ENCODE data around the gene TTLL10. TPM values are rescaled to one million over a fixed set of nuclear protein-coding genes. Genes with fewer than 3 reads are reported as not detected.

The TTLL10 gene
- total and polyA plus RNA-seq, 2 of the 4 experiments (the other 2 are of a cell fraction), result not detected

DNA sequence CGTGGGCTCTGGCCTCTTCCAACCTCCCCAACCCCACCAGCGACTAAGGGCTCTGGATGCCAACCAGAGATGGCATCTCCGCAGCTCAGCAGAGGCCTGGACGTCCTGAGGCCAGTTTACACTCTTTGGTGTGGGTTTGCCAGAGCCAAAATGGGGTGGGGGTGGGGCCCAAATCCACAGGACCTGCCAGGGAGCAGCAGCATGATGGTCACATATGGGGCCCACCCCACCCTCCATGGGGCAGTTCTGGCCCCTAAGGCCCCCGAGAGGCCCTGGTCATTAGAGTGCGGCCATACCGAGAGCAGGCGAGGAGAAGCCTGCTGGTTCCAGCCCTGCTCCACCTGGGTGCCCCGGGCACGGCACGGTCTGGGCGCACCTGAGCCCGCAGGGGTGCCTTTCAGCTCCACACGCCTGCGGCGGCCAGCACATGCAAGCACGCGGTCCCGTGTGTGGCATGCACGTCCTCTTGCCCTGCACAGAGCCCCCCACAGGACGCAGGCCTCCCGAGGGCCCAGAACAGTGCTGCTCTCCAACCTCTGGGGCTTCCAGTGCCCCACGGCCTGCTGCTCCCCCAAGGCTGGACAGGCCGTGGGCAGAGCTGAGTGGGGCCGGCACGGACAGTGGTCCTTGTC is 68.0 kb downstream of the TTLL10 start:
- POLR2A ChIA-PET (ENCODE audit: unreplicated experiment), result no interaction called here
- no peak overlapping the region for H4K5ac ChIP-seq (ENCODE audit: low read depth, low read length)
- H3K4me2 ChIP-seq (ENCODE audit: low read depth, low read length), result no peak overlapping the region
- CTCF ChIA-PET, result no interaction called here
- no peak for ATAC-seq (ENCODE audit: low read depth)
- no peak overlapping the region for H3K4ac ChIP-seq (ENCODE audit: low read depth, low read length)
- in situ Hi-C loops (cut with MboI; ENCODE audit: low sequenced_read_pairs) (no loop called here), dilution Hi-C loops (cut with HindIII; ENCODE audit: low sequenced_read_pairs, unreplicated experiment) (no loop called here), intact Hi-C loops (cut with micrococcal nuclease) (no loop called here)
- no peaks in the 10 kb centered on the region for H3K79me1 ChIP-seq (ENCODE audit: low read depth in 1 of 2, low read length in 2 of 2)
- H2BK20ac ChIP-seq (ENCODE audit: low read depth, low read length), result no peak overlapping the region
- H3K9ac ChIP-seq (ENCODE audit: low read depth, low read length), result no peak overlapping the region
- H3K9me3 ChIP-seq (ENCODE audit: control insufficient read depth, insufficient read depth, low read length), result no peaks in the 10 kb centered on the region
- TF ChIP-seq RFX5 (IDR thresholded peaks at IDR 0.05; ENCODE audit: low read depth, low read length), result no peak
- TF ChIP-seq MXI1 (IDR thresholded peaks at IDR 0.05; ENCODE audit: borderline replicate concordance, low read depth, low read length), result no peak
- no peak for TF ChIP-seq CTCF (conservative IDR thresholded peaks at IDR 0.05; ENCODE audit: low read depth, low read length)
- no peak for TF ChIP-seq NFE2L2 (IDR thresholded peaks at IDR 0.05; ENCODE audit: low read depth, low read length)
- no peak for TF ChIP-seq CEBPB (IDR thresholded peaks at IDR 0.05; ENCODE audit: low read depth, low read length)
- TF ChIP-seq POLR2A (IDR thresholded peaks at IDR 0.05; ENCODE audit: low read depth, low read length), result no peak
- TF ChIP-seq USF2 (IDR thresholded peaks at IDR 0.05; ENCODE audit: low read depth, low read length), result no peak
- TF ChIP-seq ELK1 (IDR thresholded peaks at IDR 0.05; ENCODE audit: borderline replicate concordance, low read depth, low read length), result no peak
- no peak overlapping the region for H2BK120ac ChIP-seq (ENCODE audit: low read depth, low read length)
- peaks cover 20% of the 10 kb centered on the region for H3K4me1 ChIP-seq (ENCODE audit: control insufficient read depth, insufficient read depth, low read length)
- no peaks in the 10 kb centered on the region for H4K20me1 ChIP-seq (ENCODE audit: insufficient read depth, low read length)
- no peak overlapping the region for H3K56ac ChIP-seq (ENCODE audit: extremely low read depth, insufficient read depth, low read length)
- H4K8ac ChIP-seq (ENCODE audit: low read depth in 2 of 2, low read length in 2 of 2), result no peak overlapping the region
- no TSS peak for BruUV-seq (replicated peaks)
- H2BK15ac ChIP-seq (ENCODE audit: low read depth, low read length), result no peak overlapping the region
- no peak overlapping the region for H3K23ac ChIP-seq (ENCODE audit: low read depth, low read length)
- H2AK5ac ChIP-seq (ENCODE audit: low read depth, low read length), result no peak overlapping the region
- H4K91ac ChIP-seq (ENCODE audit: insufficient read depth, low read depth, low read length), result no peak overlapping the region
- H3K18ac ChIP-seq (ENCODE audit: low read depth, low read length), result no peak overlapping the region
- H3K14ac ChIP-seq (replicated peaks; ENCODE audit: low read depth, low read length), result no peak overlapping the region
- H2AFZ ChIP-seq (replicated peaks; ENCODE audit: low read length, poor library complexity), result no peak overlapping the region
- H3K9me1 ChIP-seq (ENCODE audit: insufficient read depth, low read length), result no peaks in the 10 kb centered on the region
- no peak overlapping the region for H3K4me3 ChIP-seq (ENCODE audit: insufficient read depth, low read depth, low read length)
- H2AK9ac ChIP-seq (replicated peaks; ENCODE audit: low read depth, low read length, poor library complexity), result no peak overlapping the region
- no peak overlapping the region for H2BK5ac ChIP-seq (ENCODE audit: low read depth, low read length, poor library complexity, severe bottlenecking)
- H3K36me3 ChIP-seq (ENCODE audit: control insufficient read depth, insufficient read depth, low read length), result peaks cover 2% of the 10 kb centered on the region; the same call in 1 of the 2 replicates
- no peak overlapping the region for H3K27ac ChIP-seq (ENCODE audit: insufficient read depth, low read length)
- DNase-seq, result no peak
- no peaks in the 10 kb centered on the region for H3K27me3 ChIP-seq (ENCODE audit: control insufficient read depth, insufficient read depth, low read length)
- 96% methylated on average over 16 of the region's 26 CpGs; no CpG with 5 or more reads in 1 of the 2 experiments for WGBS, 2 experiments (ENCODE audit: extremely low coverage in 2 of 2, insufficient read length in 1 of 2)
